ENCODE measurements around the gene LIF.

LIF gene

DNA sequence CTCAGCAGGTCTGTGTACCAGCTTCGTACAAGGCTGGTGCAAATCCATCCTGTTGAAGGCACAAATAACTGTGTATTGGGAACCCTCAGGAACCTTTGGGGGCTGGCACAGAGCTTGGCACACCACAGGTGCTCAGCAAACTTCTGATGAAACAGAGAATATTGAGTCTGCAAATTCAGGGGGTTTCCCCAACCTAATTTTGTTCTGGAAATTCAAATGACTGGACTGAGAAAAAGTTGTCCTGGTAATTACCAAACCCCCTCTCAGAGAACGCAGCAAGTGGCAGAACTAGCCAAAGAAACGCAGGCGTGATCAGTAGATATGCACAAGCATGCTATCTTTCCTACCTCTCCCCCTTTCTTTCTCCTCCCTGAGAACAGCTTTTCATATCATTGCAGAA lies 47.6 kb downstream of the LIF start:
- in situ Hi-C loops (cut with MboI; ENCODE audit: low pct_unique_long_range_greater_than_20kb, low sequenced_read_pairs, unreplicated experiment), result no loop called here
- DNase-seq (ENCODE audit: low spot score), result no peak
- TF ChIP-seq, protein P1, sequence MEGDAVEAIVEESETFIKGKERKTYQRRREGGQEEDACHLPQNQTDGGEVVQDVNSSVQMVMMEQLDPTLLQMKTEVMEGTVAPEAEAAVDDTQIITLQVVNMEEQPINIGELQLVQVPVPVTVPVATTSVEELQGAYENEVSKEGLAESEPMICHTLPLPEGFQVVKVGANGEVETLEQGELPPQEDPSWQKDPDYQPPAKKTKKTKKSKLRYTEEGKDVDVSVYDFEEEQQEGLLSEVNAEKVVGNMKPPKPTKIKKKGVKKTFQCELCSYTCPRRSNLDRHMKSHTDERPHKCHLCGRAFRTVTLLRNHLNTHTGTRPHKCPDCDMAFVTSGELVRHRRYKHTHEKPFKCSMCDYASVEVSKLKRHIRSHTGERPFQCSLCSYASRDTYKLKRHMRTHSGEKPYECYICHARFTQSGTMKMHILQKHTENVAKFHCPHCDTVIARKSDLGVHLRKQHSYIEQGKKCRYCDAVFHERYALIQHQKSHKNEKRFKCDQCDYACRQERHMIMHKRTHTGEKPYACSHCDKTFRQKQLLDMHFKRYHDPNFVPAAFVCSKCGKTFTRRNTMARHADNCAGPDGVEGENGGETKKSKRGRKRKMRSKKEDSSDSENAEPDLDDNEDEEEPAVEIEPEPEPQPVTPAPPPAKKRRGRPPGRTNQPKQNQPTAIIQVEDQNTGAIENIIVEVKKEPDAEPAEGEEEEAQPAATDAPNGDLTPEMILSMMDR (IDR thresholded peaks at IDR 0.05; ENCODE audit: extremely low read depth, insufficient read depth, missing control alignments), result no peak

DNA sequence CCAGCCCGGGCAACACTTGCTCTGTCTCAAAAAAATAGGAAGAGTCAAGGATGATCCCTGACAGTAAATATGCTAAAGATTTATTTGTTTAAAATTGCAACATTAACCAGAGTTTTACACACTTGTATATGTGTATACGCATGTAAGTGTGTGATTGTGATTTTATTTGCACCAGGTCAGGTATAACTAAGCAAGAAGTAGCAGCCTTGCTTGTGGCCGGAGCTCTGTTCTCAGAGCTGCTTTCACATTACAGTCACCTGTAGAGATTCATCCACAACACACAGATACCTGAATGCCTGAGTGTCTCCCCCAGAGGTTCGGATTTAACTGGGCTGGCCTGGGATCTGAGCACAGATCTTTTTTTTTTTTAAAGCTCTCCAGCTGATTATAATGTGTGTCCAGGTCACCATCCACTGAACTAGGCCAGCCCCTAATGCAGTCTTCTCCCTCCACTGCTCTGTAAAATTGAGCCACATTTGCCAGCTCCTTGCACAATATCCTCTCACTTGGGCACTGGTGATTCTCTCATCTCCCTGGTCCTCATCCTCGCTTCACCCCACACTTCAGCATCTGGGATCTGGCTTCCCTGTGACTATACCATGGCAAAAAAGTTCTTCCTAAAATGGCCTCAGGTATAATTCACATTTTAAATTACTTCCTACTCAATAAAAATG lies 48.3 kb downstream of the LIF start:
- in situ Hi-C loops (cut with MboI; ENCODE audit: low pct_unique_long_range_greater_than_20kb, low sequenced_read_pairs, unreplicated experiment), result no loop called here
- TF ChIP-seq, protein P1 (IDR thresholded peaks at IDR 0.05; ENCODE audit: extremely low read depth, insufficient read depth, missing control alignments), result no peak
- peak; percentile 14 for DNase-seq (ENCODE audit: low spot score)

DNA sequence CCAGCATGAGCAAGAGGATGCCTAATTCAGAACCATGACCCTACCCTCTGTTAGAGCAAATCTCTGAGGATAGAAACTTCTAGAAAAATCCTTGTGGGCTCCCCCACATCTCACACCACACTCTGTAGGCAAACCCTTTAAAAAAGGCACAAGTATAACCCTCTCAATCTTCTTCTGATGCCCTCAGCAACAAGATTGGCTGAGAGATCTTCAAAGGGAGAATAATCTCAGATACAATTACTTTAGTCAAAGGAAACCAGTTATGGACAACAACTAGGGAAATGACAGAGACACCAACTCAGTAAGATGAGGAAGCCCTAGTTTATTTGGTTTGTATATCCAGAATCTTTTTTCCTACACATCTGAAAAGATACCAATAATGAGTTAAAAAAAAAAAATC lies 49.2 kb downstream of the LIF start:
- in situ Hi-C loops (cut with MboI; ENCODE audit: low pct_unique_long_range_greater_than_20kb, low sequenced_read_pairs, unreplicated experiment), result no loop called here
- DNase-seq (ENCODE audit: low spot score), result no peak
- TF ChIP-seq, protein P1 (IDR thresholded peaks at IDR 0.05; ENCODE audit: extremely low read depth, insufficient read depth, missing control alignments), result no peak

DNA sequence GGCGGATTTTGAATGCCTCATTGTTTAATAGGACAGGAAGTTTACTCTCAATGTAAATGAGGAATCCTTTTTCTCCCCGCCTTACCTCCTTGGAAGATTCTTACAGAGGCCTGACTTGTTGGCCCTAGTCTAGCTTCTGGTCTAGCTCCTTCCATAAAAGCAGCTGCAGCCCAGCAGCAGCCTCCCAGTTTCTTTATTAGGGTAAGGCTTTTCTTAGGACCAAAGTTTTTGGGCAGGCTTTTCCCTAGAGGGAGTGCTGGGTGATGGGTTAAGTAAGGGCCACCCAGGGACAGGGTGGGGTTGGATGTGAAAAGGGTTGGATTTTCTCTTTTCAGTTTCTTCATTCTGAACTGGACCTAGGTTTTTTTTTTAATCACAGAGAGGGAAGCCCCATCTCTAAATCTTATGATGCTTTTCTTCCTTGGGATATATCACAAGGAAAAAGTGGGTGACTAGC lies 49.7 kb downstream of the LIF start:
- DNase-seq (ENCODE audit: low spot score), result no peak
- TF ChIP-seq, protein P1 (IDR thresholded peaks at IDR 0.05; ENCODE audit: extremely low read depth, insufficient read depth, missing control alignments), result no peak
- in situ Hi-C loops (cut with MboI; ENCODE audit: low pct_unique_long_range_greater_than_20kb, low sequenced_read_pairs, unreplicated experiment), result no loop called here

DNA sequence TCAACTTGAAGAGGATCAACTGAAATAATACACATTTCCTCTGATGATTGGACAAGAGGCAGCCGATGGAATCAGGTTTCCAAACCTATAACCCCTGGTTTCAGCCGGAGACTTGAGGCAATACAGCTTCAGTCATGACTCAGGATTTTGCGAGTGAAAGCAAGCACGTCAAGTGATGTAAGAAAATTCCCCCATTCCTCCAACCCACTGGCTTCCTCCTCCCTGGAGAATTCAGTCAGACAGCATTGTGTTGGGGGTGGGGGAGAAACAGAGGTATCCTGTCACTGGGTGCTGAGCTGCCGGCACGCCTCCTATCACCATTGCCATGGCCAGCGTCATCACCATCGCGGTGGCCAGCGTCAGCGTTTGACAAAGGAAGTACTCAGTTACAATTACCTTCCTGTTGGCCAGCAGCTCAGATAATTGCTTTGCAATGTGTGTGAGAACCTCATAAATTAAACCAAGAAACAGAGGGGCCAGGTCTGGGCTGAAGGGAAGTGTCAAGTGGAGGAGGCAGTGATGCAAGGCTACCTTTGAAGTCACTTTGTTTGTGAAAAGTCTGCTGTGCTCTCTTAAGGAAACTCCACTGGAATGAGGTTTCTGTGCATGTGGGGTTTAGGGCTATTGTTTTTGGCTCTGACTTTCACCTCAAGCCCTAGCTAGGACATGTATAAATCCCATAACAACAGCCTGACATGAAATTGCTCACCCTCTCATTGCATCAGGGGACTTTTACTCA lies 50.2 kb downstream of the LIF start:
- TF ChIP-seq, protein P1 (IDR thresholded peaks at IDR 0.05; ENCODE audit: extremely low read depth, insufficient read depth, missing control alignments), result no peak
- peak; percentile 62 for DNase-seq (ENCODE audit: low spot score)
- in situ Hi-C loops (cut with MboI; ENCODE audit: low pct_unique_long_range_greater_than_20kb, low sequenced_read_pairs, unreplicated experiment), result no loop called here

DNA sequence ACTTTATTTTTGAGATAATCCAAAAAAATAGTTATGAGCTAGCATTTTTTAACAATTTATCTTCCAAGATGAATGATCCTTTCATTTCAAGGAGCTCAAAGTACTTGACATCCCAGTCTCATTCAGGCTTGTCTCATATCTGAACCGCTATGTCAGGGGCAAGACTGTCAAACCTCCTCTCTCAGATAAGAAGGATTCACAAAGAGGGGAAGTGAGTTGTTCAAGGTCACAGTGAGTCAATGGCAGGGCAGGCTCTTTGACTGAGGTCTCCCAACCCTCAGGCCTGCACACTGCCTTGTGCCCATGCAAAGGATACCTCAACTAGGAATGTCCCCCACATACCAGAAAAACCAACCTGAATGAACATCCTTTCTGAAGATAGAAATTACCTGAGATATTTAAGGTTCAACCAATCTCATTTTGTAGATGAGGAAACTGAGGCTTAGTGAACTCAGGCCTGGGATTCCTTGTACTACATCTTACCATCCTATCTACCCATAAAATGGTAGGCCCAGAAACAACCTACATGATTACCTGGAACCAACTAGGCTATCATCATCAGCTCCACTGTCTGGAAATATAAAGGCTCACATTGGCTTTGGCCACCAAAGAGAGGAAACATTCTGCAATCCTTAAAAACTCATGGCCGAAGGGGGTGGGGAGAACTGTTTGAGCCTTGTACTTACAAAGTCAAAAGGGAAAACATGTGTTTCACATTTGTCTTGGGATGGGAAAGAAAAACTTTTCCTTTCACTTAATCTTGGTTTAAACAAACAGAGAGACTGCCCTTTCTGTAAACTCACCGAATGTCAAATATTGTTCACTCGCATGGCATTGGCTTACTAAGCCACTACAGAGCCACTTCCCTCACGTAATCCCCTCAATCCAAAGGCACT lies 51.1 kb downstream of the LIF start:
- TF ChIP-seq, protein P1 (IDR thresholded peaks at IDR 0.05; ENCODE audit: extremely low read depth, insufficient read depth, missing control alignments), result no peak
- in situ Hi-C loops (cut with MboI; ENCODE audit: low pct_unique_long_range_greater_than_20kb, low sequenced_read_pairs, unreplicated experiment), result no loop called here
- DNase-seq (ENCODE audit: low spot score), result no peak
